Bronchial epithelial cell (primary cell): ENCODE results near the gene ATP8A1. TPM values are rescaled to one million over a fixed set of nuclear protein-coding genes. Genes with fewer than 3 reads are reported as not detected.

Source experiments
- DNase-seq: peaks from one replicate; pipeline ENCODE4 v3.0.0-alpha.2; 2010; ENCODE audit warnings: low read depth
- FAIRE-seq: peaks from 2 replicates; lab custom pipeline; 2011; peaks lifted over from hg19 to GRCh38; lab: Jason Lieb, UNC
- H3K27me3 ChIP-seq: 2 replicates; pipeline ENCODE4 v1.5.1; 2011; ENCODE audit warnings: low read length; ENCODE audit not compliant: control insufficient read depth, insufficient read depth
- H3K36me3 ChIP-seq: 2 replicates; pipeline ENCODE4 v1.5.1; 2011; ENCODE audit warnings: low read length; ENCODE audit not compliant: control insufficient read depth, insufficient read depth
- H3K4me3 ChIP-seq: 2 replicates; pipeline ENCODE4 v1.5.1; 2011; ENCODE audit warnings: mild to moderate bottlenecking, low read depth, low read length, control low read depth
- CTCF ChIP-seq: IDR thresholded peaks from 2 replicates; pipeline ENCODE4 v1.5.1; 2011; ENCODE audit warnings: mild to moderate bottlenecking, moderate library complexity, low read length, control low read depth, inconsistent platforms; ENCODE audit not compliant: insufficient read depth, severe bottlenecking
- total RNA-seq: library from RNA; depleted of rRNA; stranded (reverse); fragments of >200 nt; gene quantifications from 2 replicates; pipeline ENCODE4 v1.2.1, GENCODE V29; 2014

Gene ATP8A1
- total RNA-seq, 1 donor from 2014 or later: 2.1 TPM

- FAIRE-seq: no peak
- Histone ChIP-seq H3K4me3 (no peak overlapping the region), H3K27me3 (no peaks in the 10 kb centered on the region), H3K36me3 (no peaks in the 10 kb centered on the region)
- no peak for TF ChIP-seq CTCF
- DNase-seq: no peak
These were observed 62.0 kb downstream of the ATP8A1 start for GRCh38 chr4:42594888-42595287.

DNA sequence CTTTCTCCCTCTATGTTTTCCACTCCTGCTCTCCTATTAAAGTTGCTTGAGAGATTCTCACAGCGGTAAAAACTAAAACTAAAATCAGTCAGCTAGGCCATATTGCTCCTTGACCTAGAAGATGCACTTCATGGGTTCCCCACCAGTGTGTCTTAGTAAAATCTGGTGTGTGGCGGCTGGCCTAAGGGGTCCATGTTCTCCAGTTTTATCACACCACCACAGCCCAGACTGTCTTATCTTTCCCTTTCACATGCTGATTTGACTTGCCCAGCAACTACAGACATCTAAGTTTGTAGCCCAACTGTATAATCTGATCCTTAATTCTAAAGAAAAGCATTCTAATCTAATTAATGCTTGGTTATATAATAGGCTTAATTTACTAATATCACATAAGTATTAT lies 68.0 kb downstream of the ATP8A1 start:
- DNase-seq (no peak), FAIRE-seq (no peak)
- TF ChIP-seq CTCF: no peak
- Histone ChIP-seq H3K27me3 (no peaks in the 10 kb centered on the region), H3K36me3 (no peaks in the 10 kb centered on the region), H3K4me3 (no peak overlapping the region)

GRCh38 chr4:42586775-42587174 lies 70.1 kb downstream of the ATP8A1 start:
- Histone ChIP-seq H3K36me3 (no peaks in the 10 kb centered on the region), H3K27me3 (no peaks in the 10 kb centered on the region), H3K4me3 (no peak overlapping the region)
- FAIRE-seq (no peak), DNase-seq (no peak)
- TF ChIP-seq CTCF: no peak

DNA sequence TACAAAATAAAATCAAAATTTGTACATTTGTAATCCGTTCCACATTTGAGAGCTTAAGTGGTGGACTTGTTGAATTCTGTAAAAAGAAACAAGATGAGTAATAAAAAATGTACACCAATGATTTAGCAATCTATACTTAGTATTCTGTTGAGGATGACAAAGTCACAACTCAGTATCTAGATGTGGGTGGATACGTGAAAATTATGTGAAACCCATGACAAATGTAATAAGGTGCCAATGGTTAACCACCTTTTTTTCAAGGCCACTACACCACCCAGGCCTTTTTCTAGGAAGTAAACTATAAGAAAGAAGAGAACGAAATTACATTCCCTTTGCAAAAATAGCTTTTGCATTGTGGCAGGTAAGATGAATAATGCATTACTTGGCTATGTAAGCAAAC lies 77.0 kb downstream of the ATP8A1 start:
- Histone ChIP-seq H3K4me3 (no peak overlapping the region), H3K27me3 (no peaks in the 10 kb centered on the region), H3K36me3 (no peaks in the 10 kb centered on the region)
- DNase-seq (no peak), FAIRE-seq (no peak)
- TF ChIP-seq CTCF: no peak

GRCh38 chr4:42578187-42578586 lies 78.7 kb downstream of the ATP8A1 start:
- DNase-seq (no peak), FAIRE-seq (no peak)
- H3K4me3 ChIP-seq: no peak overlapping the region
- TF ChIP-seq CTCF: no peak
- H3K36me3 ChIP-seq: no peaks in the 10 kb centered on the region
- no peaks in the 10 kb centered on the region for H3K27me3 ChIP-seq

- TF ChIP-seq CTCF: no peak
- Histone ChIP-seq H3K4me3 (no peak overlapping the region), H3K27me3 (no peaks in the 10 kb centered on the region), H3K36me3 (no peaks in the 10 kb centered on the region)
- FAIRE-seq: no peak
- no peak for DNase-seq
These were observed 82.0 kb downstream of the ATP8A1 start for GRCh38 chr4:42574870-42575430.
